Measurements from ENCODE around the gene OR2M4.

DNA sequence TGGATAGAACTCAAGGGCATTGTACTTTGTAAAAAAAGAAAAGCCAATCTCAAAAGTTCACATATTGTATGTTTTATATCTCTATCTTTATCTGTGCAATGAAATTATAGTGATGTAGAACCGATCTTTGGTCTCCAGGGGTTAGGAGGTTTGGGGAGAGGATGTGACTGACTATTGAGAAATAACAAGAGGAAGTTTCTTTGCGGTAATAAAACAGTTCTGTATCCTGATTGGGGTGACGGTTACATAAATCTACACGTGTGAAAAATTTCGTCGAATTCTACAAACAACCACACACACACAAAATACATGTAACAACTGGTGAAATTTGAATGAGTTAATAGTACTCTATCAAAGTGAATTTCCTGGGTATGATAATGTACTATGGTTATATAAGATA, 57.2 kb downstream of the OR2M4 start:
- TF ChIP-seq EZH2 (IDR thresholded peaks at IDR 0.05) (no peak), POLR2AphosphoS5 (IDR thresholded peaks at IDR 0.05; ENCODE audit: borderline replicate concordance, low read depth, low read length) (no peak)
